ENCODE results near the gene PRB2. TPM values are rescaled to one million over a fixed set of nuclear protein-coding genes. Genes with fewer than 3 reads are reported as not detected.

Gene PRB2
- total RNA-seq, 4 donors from 2014 or later: not detected

GRCh38 chr12:11397366-11397765 lies 2.0 kb upstream of the PRB2 start:
- no peak for TF ChIP-seq CTCF (IDR thresholded peaks at IDR 0.05; ENCODE audit: low read depth)

GRCh38 chr12:11361151-11361550 lies 34.2 kb downstream of the PRB2 start:
- TF ChIP-seq CTCF (IDR thresholded peaks at IDR 0.05; ENCODE audit: low read depth): no peak

GRCh38 chr12:11348439-11348838 lies 46.9 kb downstream of the PRB2 start:
- no peak for TF ChIP-seq CTCF (IDR thresholded peaks at IDR 0.05; ENCODE audit: low read depth)

GRCh38 chr12:11347810-11348209 lies 47.6 kb downstream of the PRB2 start:
- TF ChIP-seq CTCF (IDR thresholded peaks at IDR 0.05; ENCODE audit: low read depth): no peak

GRCh38 chr12:11344500-11344899 lies 50.9 kb downstream of the PRB2 start:
- TF ChIP-seq CTCF (IDR thresholded peaks at IDR 0.05; ENCODE audit: low read depth): no peak

Other genes starting within 250 kb of the PRB2 start
- gene SMIM10L1, start 224.4 kb downstream of the PRB2 start, total RNA-seq: 1 to 10 TPM; 5.7 to 8.0 (median 7.4) TPM
- not detected for gene TAS2R42, start 208.6 kb downstream of the PRB2 start, total RNA-seq
- gene PRB3, start 125.9 kb downstream of the PRB2 start, total RNA-seq: not detected
- not detected for gene PRB4, start 85.1 kb downstream of the PRB2 start, total RNA-seq